PFSK-1 (cell line): ENCODE measurements around the gene DPP6.

Experiments
- REST ChIP-seq, 2 experiments: IDR thresholded peaks; 2 replicates each; pipeline versions ENCODE4 v1.6.1 to v1.8.0; 2011 to 2012; ENCODE audit warnings: low read depth in 2 of 2, low read length in 2 of 2, control low read depth in 1 of 2, inconsistent platforms in 1 of 2, mild to moderate bottlenecking in 1 of 2, moderate library complexity in 1 of 2; ENCODE audit not compliant: insufficient read depth in 1 of 2
- SIN3A ChIP-seq: IDR thresholded peaks from 2 replicates; pipeline ENCODE4 v1.6.1; 2012; ENCODE audit warnings: mild to moderate bottlenecking, low read length, moderate library complexity, borderline replicate concordance; ENCODE audit not compliant: insufficient read depth

DNA sequence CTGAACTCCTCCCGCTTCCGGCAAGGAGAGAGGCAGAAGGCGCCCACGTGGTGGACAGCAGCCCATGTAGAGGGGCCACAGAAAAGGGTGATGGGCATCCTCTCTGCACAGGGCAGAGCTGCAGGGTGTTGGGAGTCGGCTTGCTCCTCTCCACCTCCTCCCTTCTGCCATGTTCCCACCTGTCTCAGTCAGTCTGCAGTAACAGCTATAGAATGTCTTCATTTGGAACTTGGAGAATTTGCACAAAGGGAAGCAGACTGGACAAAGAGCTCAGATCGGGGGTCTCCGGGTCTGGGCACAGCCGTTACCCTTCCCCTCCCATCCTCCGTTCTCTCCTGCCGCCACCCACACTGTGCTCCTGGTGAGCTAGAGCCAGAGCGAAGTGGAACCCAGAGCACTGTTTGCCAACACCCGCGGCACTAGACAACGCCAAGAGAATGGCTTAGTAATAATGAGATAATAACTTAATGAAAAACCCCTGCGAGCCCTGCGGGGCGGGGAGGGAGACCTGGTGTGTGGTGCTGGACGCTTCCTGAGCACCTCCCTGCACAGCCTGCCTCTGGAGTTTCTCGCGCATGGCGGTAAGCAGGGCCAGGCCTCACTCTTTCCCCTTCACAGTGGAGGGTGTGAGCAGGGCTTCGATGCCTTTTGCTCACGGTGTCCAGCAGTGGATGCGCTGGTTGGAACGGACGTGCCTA lies 696.0 kb downstream of the DPP6 start:
- no peak for TF ChIP-seq REST (IDR thresholded peaks at IDR 0.05; ENCODE audit: insufficient read depth in 1 of 2, low read depth in 2 of 2, low read length in 2 of 2)
- TF ChIP-seq SIN3A, result no peak
